PFSK-1 (cell line): Measurements from ENCODE around the gene FIBCD1.

ENCODE experiments used
- FOXP2 ChIP-seq: optimal IDR thresholded peaks from 2 replicates; pipeline ENCODE3; 2011; ENCODE audit warnings: borderline replicate concordance, control low read depth, inconsistent platforms; ENCODE audit not compliant: insufficient read depth; ENCODE audit errors: extremely low read length, extremely low read depth
- POLR2AphosphoS5 ChIP-seq: IDR thresholded peaks from 2 replicates; pipeline ENCODE4 v1.6.1; 2012; ENCODE audit warnings: low read depth, mild to moderate bottlenecking, control low read depth, low read length, moderate library complexity
- TAF1 ChIP-seq: IDR thresholded peaks from 2 replicates; pipeline ENCODE4 v1.6.1; 2012; ENCODE audit warnings: low read length, control low read depth, borderline replicate concordance; ENCODE audit not compliant: insufficient read depth
- TF ChIP-seq, protein P1 (sequence below), 2 experiments: IDR thresholded peaks; 2 replicates each; pipeline versions ENCODE4 v1.6.1 to v1.8.0; 2011 to 2012; ENCODE audit warnings: low read depth in 2 of 2, low read length in 2 of 2, control low read depth in 1 of 2, inconsistent platforms in 1 of 2, mild to moderate bottlenecking in 1 of 2, moderate library complexity in 1 of 2; ENCODE audit not compliant: insufficient read depth in 1 of 2

DNA sequence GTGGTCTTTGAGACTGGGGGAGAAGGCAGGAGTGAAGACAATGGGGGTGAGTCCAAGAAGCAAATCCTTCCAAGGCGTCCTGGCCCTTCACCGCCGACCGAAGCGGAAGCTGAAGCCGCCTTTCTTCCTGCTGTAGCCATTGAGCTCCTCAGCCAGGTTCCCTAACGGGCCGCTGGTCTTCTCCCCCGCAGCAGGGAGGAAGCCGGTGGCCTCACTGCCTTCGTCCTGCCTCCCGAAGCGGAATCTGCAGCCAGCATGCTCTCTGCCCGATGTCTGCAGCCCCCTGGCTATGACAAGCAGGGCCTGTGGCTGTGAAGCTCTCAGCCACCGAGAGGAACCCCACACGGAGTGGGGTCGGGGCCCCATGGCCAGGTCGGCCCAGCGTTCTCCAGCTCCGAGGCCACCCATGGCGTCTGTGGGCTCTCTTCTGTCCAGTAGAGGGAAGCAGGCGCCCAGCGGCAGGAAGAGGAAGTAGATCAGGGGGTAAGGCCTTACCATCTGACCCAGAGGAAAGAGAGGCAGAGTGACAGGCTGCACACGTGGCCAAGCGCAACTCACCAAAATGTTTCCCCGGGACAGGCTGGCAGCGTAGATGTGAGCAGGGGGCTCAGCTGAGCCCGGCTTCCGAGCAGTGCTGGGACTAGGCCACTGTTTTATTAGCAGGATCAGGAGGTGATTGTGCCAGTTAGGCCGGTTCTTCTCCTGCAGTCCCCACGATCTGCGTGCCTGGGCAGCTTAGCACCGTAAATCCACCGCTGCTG is 45.5 kb downstream of the FIBCD1 start:
- TF ChIP-seq, protein P1, sequence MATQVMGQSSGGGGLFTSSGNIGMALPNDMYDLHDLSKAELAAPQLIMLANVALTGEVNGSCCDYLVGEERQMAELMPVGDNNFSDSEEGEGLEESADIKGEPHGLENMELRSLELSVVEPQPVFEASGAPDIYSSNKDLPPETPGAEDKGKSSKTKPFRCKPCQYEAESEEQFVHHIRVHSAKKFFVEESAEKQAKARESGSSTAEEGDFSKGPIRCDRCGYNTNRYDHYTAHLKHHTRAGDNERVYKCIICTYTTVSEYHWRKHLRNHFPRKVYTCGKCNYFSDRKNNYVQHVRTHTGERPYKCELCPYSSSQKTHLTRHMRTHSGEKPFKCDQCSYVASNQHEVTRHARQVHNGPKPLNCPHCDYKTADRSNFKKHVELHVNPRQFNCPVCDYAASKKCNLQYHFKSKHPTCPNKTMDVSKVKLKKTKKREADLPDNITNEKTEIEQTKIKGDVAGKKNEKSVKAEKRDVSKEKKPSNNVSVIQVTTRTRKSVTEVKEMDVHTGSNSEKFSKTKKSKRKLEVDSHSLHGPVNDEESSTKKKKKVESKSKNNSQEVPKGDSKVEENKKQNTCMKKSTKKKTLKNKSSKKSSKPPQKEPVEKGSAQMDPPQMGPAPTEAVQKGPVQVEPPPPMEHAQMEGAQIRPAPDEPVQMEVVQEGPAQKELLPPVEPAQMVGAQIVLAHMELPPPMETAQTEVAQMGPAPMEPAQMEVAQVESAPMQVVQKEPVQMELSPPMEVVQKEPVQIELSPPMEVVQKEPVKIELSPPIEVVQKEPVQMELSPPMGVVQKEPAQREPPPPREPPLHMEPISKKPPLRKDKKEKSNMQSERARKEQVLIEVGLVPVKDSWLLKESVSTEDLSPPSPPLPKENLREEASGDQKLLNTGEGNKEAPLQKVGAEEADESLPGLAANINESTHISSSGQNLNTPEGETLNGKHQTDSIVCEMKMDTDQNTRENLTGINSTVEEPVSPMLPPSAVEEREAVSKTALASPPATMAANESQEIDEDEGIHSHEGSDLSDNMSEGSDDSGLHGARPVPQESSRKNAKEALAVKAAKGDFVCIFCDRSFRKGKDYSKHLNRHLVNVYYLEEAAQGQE (IDR thresholded peaks at IDR 0.05; ENCODE audit: insufficient read depth in 1 of 2, low read depth in 2 of 2, low read length in 2 of 2): no peak
- TF ChIP-seq FOXP2 (no peak), POLR2AphosphoS5 (no peak), TAF1 (no peak)
